H1 (cell line): ENCODE results near the gene AP3S1. TPM values are rescaled to one million over a fixed set of nuclear protein-coding genes. Genes with fewer than 3 reads are reported as not detected.

Source experiments
- PHF8 ChIP-seq: fragments of 200-600 bp; sonication (generic); conservative IDR thresholded peaks from 2 replicates; pipeline ENCODE4 v1.7.1; 2012; ENCODE audit warnings: low read depth, mild to moderate bottlenecking, inconsistent platforms, low read length, moderate library complexity
- RBBP5 ChIP-seq: IDR thresholded peaks from 2 replicates; pipeline ENCODE4 v1.7.1; 2012; ENCODE audit warnings: low read depth, mild to moderate bottlenecking, inconsistent platforms, low read length, moderate library complexity, borderline replicate concordance
- RXRA ChIP-seq: IDR thresholded peaks from 2 replicates; pipeline ENCODE4 v1.6.1; 2011; ENCODE audit warnings: low read depth, mild to moderate bottlenecking, low read length, moderate library complexity; ENCODE audit not compliant: insufficient read depth
- SP4 ChIP-seq: IDR thresholded peaks from 2 replicates; pipeline ENCODE4 v1.6.1; 2012; ENCODE audit warnings: low read length, inconsistent platforms
- polyA plus RNA-seq, 7 experiments: library from polyadenylated mRNA; depleted of rRNA in 3 of 7; stranded (reverse) in 5 of 7; unstranded in 2 of 7; fragments of >200 nt in 5 of 7; fragments of 200-250 nt in 2 of 7; gene quantifications; 1 replicate in 5 of 7; 2 replicates in 1 of 7; 4 replicates in 1 of 7; pipeline versions ENCODE4 v1.2.1 to v1.2.3, GENCODE V29; 2011 to 2013; ENCODE audit warnings: missing spikeins in 2 of 7, mixed read lengths in 2 of 7
- total RNA-seq: library from RNA; stranded (reverse); fragmentation: NEBNext Ultra II Directional; extraction: Animal tissue kit (Norgen Biotek cat#: 25700); gene quantifications from 2 replicates; pipeline ENCODE4 v1.2.1, GENCODE V29; 2021
- TF ChIP-seq, protein P1 (sequence below): IDR thresholded peaks from 2 replicates; pipeline ENCODE4 v1.6.1; 2011; ENCODE audit warnings: low read depth, mild to moderate bottlenecking, low read length; ENCODE audit not compliant: insufficient read depth

AP3S1 gene
- total and polyA plus RNA-seq, 2 of the 8 experiments (the other 6 are each of a cell fraction or from before 2014, with no cell fraction given), result 26.6 to 72.7 TPM

DNA sequence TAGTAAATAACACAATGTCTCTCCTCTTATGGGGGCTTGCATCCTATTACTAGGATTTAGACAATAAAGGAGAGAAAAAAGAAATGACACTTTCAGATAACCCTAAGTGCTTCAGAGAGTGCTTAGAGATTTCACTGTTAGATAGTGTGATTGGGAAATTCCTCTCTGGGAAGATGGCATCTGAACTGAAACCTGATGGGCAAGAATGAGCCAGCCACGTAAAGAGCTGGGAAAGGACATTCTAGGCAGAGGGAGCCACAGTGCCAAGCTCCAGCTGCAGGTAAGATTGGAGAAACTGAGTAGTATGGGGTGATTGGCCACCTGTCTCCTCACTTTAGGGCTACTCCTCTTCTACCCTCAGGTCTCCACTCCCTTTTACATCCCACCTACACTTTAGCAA is 39.8 kb upstream of the AP3S1 start (continued):
- TF ChIP-seq, protein P1, sequence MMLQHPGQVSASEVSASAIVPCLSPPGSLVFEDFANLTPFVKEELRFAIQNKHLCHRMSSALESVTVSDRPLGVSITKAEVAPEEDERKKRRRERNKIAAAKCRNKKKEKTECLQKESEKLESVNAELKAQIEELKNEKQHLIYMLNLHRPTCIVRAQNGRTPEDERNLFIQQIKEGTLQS, result no peak
- no peak for TF ChIP-seq RXRA
- TF ChIP-seq PHF8, result no peak
- no peak for TF ChIP-seq SP4
- no peak for TF ChIP-seq RBBP5
